MCF 10A (cell line): ENCODE data around the gene NACC2. TPM values are rescaled to one million over a fixed set of nuclear protein-coding genes. Genes with fewer than 3 reads are reported as not detected.

ENCODE experiments used
- BruUV-seq: library from RNA; stranded (reverse); fragments of 400-500 nt; replicated peaks from 2 replicates; lab custom pipeline; 2021; lab: Mats Ljungman, UMichigan
- CTCF ChIA-PET: fragments of 300-600 bp; sonication (Branson Sonifier 250); formaldehyde crosslinking; extraction: SDS; loops from one replicate; lab custom pipeline; 2021; ENCODE audit warnings: antibody characterized with exemption, inconsistent platforms; lab: Yijun Ruan, JAX
- POLR2A ChIA-PET: fragments of 300-600, 350-650 bp; sonication (Branson Sonifier 250); formaldehyde crosslinking; extraction: SDS; loops from one replicate; lab custom pipeline; 2020; ENCODE audit warnings: antibody characterized with exemption, inconsistent platforms; lab: Yijun Ruan, JAX
- DNase-seq: peaks from one replicate; pipeline ENCODE4 v3.0.0-alpha.2; 2018; ENCODE audit not compliant: unreplicated experiment
- H3K27ac Mint-ChIP-seq: one replicate; pipeline ENCODE4 v1.8.0; 2022; ENCODE audit warnings: mild to moderate bottlenecking, low read depth, mixed read lengths; ENCODE audit not compliant: unreplicated experiment
- H3K27me3 Mint-ChIP-seq: one replicate; pipeline ENCODE4 v1.8.0; 2022; ENCODE audit warnings: mixed read lengths; ENCODE audit not compliant: insufficient read depth, unreplicated experiment
- H3K36me3 Mint-ChIP-seq: one replicate; pipeline ENCODE4 v1.8.0; 2022; ENCODE audit warnings: mild to moderate bottlenecking, moderate library complexity, mixed read lengths; ENCODE audit not compliant: insufficient read depth, unreplicated experiment
- H3K4me1 Mint-ChIP-seq: one replicate; pipeline ENCODE4 v1.8.0; 2022; ENCODE audit warnings: mixed read lengths; ENCODE audit not compliant: insufficient read depth, unreplicated experiment
- H3K4me3 Mint-ChIP-seq: one replicate; pipeline ENCODE4 v1.8.0; 2022; ENCODE audit warnings: mild to moderate bottlenecking, moderate library complexity, mixed read lengths; ENCODE audit not compliant: unreplicated experiment
- H3K9me3 Mint-ChIP-seq: one replicate; pipeline ENCODE4 v1.8.0; 2022; ENCODE audit warnings: mixed read lengths; ENCODE audit not compliant: unreplicated experiment
- intact Hi-C: fragments of 100-400 bp; cut with micrococcal nuclease; formaldehyde crosslinking; loops from 2 replicates; pipeline ENCODE4 v1.14.1; 2022
- total RNA-seq: library from RNA; stranded (reverse); gene quantifications from 2 replicates; pipeline ENCODE4 v1.2.3, GENCODE V29; 2022
- TF ChIP-seq, protein P1 (sequence below): fragments of 200-600 bp; IDR thresholded peaks from one replicate; pipeline ENCODE4 v1.8.0; 2022; ENCODE audit warnings: antibody characterized with exemption, mild to moderate bottlenecking; ENCODE audit not compliant: unreplicated experiment

NACC2 gene
- total RNA-seq, 1 experiment from 2014 or later: 16.5 TPM

DNA sequence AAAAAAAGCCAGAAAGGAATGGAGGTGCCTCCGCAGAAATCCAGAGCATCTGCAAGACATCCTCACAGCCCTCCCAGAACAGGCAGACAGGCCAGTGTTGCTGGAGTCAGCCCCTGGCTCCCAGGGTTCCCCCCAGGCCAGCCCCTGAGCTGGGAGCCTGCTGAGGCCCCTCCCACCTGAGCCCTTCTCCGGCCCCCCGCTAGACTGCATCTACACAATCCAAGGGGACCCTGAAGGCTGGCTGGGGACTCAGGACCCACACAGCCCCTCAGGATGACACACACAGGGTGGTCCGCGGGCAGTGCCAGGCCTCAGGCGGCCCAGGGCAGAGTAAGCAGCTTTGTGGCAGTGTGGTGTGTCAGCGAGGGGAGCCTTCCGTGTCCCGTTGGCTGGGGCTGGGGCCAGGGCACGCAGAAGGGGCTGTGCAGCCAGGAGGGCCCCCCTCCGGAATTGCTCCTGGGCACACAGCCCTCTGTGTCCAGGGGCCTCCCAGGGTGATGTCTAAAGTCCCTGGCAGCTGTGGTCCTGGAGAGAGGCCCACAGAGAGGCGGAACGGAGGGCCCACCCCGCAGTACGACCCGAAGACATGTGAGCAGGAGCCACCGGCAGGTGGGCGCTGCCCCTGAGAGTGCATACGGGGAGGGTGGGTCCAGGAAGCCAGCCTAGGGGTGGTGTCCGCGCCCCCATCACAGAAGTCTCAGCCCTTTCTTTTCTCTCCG, 20.7 kb upstream of the NACC2 start:
- Mint-ChIP-seq H3K27ac (no peak overlapping the region), H3K9me3 (no peaks in the 10 kb centered on the region), H3K4me1 (peaks cover 4% of the 10 kb centered on the region), H3K4me3 (no peak overlapping the region), H3K27me3 (no peaks in the 10 kb centered on the region), H3K36me3 (peaks cover 32% of the 10 kb centered on the region)
- TF ChIP-seq, protein P1, sequence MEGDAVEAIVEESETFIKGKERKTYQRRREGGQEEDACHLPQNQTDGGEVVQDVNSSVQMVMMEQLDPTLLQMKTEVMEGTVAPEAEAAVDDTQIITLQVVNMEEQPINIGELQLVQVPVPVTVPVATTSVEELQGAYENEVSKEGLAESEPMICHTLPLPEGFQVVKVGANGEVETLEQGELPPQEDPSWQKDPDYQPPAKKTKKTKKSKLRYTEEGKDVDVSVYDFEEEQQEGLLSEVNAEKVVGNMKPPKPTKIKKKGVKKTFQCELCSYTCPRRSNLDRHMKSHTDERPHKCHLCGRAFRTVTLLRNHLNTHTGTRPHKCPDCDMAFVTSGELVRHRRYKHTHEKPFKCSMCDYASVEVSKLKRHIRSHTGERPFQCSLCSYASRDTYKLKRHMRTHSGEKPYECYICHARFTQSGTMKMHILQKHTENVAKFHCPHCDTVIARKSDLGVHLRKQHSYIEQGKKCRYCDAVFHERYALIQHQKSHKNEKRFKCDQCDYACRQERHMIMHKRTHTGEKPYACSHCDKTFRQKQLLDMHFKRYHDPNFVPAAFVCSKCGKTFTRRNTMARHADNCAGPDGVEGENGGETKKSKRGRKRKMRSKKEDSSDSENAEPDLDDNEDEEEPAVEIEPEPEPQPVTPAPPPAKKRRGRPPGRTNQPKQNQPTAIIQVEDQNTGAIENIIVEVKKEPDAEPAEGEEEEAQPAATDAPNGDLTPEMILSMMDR: no peak
- ChIA-PET CTCF (interaction anchor here (0.6 kb wide), 1 partner anchor 153 kb away, joined by 3 read pairs; no protein-coding TSS in a partner anchor), POLR2A (no interaction called here)
- intact Hi-C loops: no loop called here
- DNase-seq: no peak
- BruUV-seq: no TSS peak

DNA sequence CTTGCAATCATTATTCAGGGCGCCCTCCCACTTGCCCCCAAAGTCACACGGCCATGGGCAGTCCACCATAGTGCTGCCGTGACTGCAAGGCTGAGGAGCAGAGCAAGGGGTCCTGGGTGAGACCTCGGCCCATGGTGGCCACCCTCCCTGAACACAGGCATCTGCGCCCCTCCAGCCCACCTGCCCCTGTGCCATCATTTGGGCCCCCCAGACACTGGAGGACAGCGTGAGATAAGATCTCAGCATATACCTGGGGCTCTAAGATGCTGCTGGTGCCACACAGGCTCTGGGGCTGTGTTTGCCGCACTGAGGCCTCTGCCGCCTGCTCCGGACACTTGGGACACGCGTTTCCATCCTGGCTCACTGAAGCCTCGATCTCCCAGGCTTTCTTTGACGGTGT, 20.1 kb upstream of the NACC2 start:
- TF ChIP-seq, protein P1: no peak
- no peak for DNase-seq
- H3K4me3 Mint-ChIP-seq: no peak overlapping the region
- POLR2A ChIA-PET: interaction anchor here (0.6 kb wide), 1 partner anchor 130 kb away, joined by 3 read pairs; no protein-coding TSS in a partner anchor
- intact Hi-C loops: no loop called here
- H3K4me1 Mint-ChIP-seq: peaks cover 4% of the 10 kb centered on the region
- H3K36me3 Mint-ChIP-seq: peaks cover 32% of the 10 kb centered on the region
- no peaks in the 10 kb centered on the region for H3K27me3 Mint-ChIP-seq
- no peak overlapping the region for H3K27ac Mint-ChIP-seq
- CTCF ChIA-PET: no interaction called here
- H3K9me3 Mint-ChIP-seq: no peaks in the 10 kb centered on the region
- BruUV-seq: no TSS peak

DNA sequence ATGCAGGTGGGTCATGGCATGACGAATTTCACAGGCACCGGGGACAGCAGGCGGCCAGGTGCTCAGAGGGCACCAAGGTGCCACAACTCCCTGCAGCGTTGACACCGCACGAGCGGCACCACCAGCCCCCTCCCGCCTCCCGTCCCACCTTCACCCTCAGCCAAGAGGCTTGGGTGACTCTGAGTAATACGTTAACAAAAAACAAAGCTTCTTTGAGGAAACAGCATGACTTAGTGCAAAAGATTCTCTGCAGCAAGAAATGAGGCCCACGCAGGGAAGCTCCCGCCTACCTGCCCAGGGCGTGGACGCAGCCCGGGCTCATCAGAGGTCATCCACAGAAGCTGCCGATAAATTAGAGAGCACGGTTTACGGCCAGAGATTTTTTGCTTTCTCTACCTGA, 19.5 kb upstream of the NACC2 start:
- ChIA-PET CTCF (interaction anchor here (0.5 to 0.6 kb wide), 2 partner anchors 25 to 199 kb away, joined by 3 read pairs; no protein-coding TSS in a partner anchor), POLR2A (interaction anchor here (0.6 kb wide), 1 partner anchor 131 kb away, joined by 3 read pairs; no protein-coding TSS in a partner anchor)
- peaks cover 4% of the 10 kb centered on the region for H3K4me1 Mint-ChIP-seq
- no peak for DNase-seq
- H3K27ac Mint-ChIP-seq: no peak overlapping the region
- TSS peak; percentile 45 for BruUV-seq
- no peaks in the 10 kb centered on the region for H3K9me3 Mint-ChIP-seq
- no peak overlapping the region for H3K4me3 Mint-ChIP-seq
- intact Hi-C loops: no loop called here
- H3K27me3 Mint-ChIP-seq: no peaks in the 10 kb centered on the region
- TF ChIP-seq, protein P1: no peak
- H3K36me3 Mint-ChIP-seq: peaks cover 32% of the 10 kb centered on the region

DNA sequence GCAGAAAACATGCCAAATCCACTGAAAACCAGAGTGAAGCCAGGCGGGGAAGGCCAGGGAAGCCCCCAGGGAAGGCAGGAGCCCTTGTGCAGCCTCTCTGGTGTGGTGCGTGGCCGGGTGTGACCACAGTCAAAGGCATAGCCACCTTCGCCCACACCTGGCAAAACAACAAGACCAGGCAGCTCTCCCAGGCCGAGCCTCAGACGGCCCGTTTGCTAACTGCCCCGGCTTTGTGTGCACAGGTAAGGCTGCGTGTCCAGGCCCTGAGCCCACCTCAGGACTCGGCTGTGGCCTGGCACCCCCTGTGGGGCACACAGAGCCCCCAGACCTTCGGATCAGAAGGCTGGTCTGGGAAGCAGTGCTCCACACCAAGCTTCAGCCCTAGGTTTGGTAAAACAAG, 17.5 kb upstream of the NACC2 start:
- Mint-ChIP-seq H3K27me3 (no peaks in the 10 kb centered on the region), H3K36me3 (peaks cover 32% of the 10 kb centered on the region), H3K4me3 (no peak overlapping the region), H3K27ac (no peak overlapping the region), H3K9me3 (no peaks in the 10 kb centered on the region), H3K4me1 (peaks cover 8% of the 10 kb centered on the region)
- CTCF ChIA-PET: interaction anchor here (0.8 to 1.1 kb wide), 2 partner anchors 10 to 146 kb away, joined by 3 read pairs; no protein-coding TSS in a partner anchor
- POLR2A ChIA-PET: interaction anchor here (0.6 to 1.4 kb wide), 3 partner anchors 16 to 180 kb away, joined by 4 to 7 read pairs (median 4); no protein-coding TSS in a partner anchor
- no TSS peak for BruUV-seq
- DNase-seq: no peak
- intact Hi-C loops: no loop called here
- TF ChIP-seq, protein P1: no peak
